Gastrocnemius medialis (tissue), 4 donors: Measurements from ENCODE around the gene GPR158. TPM values are rescaled to one million over a fixed set of nuclear protein-coding genes. Genes with fewer than 3 reads are reported as not detected.

Experiments
- ATAC-seq, 2 donors: fragments of 150-250 bp; one replicate each; pipeline ENCODE4 v1.9.1; 2016
- DNase-seq, 2 donors: peaks; one replicate each; pipeline ENCODE4 v3.0.0-alpha.2; 2019
- H3K27ac ChIP-seq, 4 donors: fragments of 200-600 bp; sonication (generic); 1 replicate in 1 of 4; 2 replicates in 3 of 4; pipeline ENCODE4 v1.5.1; 2016 to 2018; ENCODE audit warnings: mild to moderate bottlenecking in 2 of 4, moderate library complexity in 1 of 4
- H3K27me3 ChIP-seq, 3 donors: fragments of 200-600 bp; sonication (generic) in 2 of 3; 1 replicate in 1 of 3; 2 replicates in 2 of 3; pipeline versions ENCODE4 v1.5.1 to v1.6.0; 2016 to 2019; ENCODE audit warnings: mild to moderate bottlenecking in 1 of 3, moderate library complexity in 1 of 3
- H3K36me3 ChIP-seq, 2 donors: fragments of 200-600 bp; sonication (generic) in 1 of 2; one replicate each; pipeline ENCODE4 v1.5.1; 2017 to 2018
- H3K4me1 ChIP-seq, 2 donors: fragments of 200-600 bp; sonication (generic) in 1 of 2; one replicate each; pipeline ENCODE4 v1.5.1; 2016 to 2017; ENCODE audit warnings: mild to moderate bottlenecking in 2 of 2
- H3K4me3 ChIP-seq, 4 donors: fragments of 200-600 bp; sonication (generic) in 3 of 4; 1 replicate in 1 of 4; 2 replicates in 3 of 4; pipeline ENCODE4 v1.5.1; 2016 to 2019; ENCODE audit warnings: mild to moderate bottlenecking in 2 of 4
- H3K9me3 ChIP-seq, 3 donors: fragments of 200-600 bp; sonication (generic) in 2 of 3; 1 replicate in 1 of 3; 2 replicates in 2 of 3; pipeline ENCODE4 v1.5.1; 2016 to 2019
- POLR2A ChIP-seq, 2 donors: fragments of 450-650 bp; IDR thresholded peaks; one replicate each; pipeline ENCODE4 v1.6.1; 2017; ENCODE audit warnings: antibody characterized with exemption in 2 of 2, mild to moderate bottlenecking in 2 of 2, moderate library complexity in 2 of 2
- in situ Hi-C, 4 donors: fragments of 200-750 bp; cut with MboI; loops; one replicate each; pipeline versions ENCODE4 v1.15.0 to v1.8.0; 2017; ENCODE audit warnings: low sequenced_read_pairs in 4 of 4
- intact Hi-C: fragments of 100-400 bp; cut with DNase I; formaldehyde crosslinking; loops from one replicate; pipeline ENCODE4 v1.15.1; 2023; ENCODE audit warnings: low total_unique reads
- total RNA-seq, 4 donors: library from RNA; depleted of rRNA; stranded (reverse); fragments of >200 nt; gene quantifications; one replicate each; pipeline versions ENCODE4 v1.1.0 to v1.2.3, GENCODE V29; 2016
- TF ChIP-seq, protein P1 (sequence below), 5 experiments: fragments of 450-650 bp in 3 of 5; fragments of 200-600 bp in 2 of 5; sonication (generic) in 2 of 5; IDR thresholded peaks in 4 of 5; conservative IDR thresholded peaks in 1 of 5; 1 replicate in 4 of 5; 2 replicates in 1 of 5; pipeline ENCODE4 v1.5.1; 2016 to 2019; ENCODE audit warnings: antibody characterized with exemption in 5 of 5, mild to moderate bottlenecking in 3 of 5, moderate library complexity in 3 of 5

The GPR158 gene
- total RNA-seq, 4 donors from 2014 or later, result 0.04 TPM; not detected in 3

DNA sequence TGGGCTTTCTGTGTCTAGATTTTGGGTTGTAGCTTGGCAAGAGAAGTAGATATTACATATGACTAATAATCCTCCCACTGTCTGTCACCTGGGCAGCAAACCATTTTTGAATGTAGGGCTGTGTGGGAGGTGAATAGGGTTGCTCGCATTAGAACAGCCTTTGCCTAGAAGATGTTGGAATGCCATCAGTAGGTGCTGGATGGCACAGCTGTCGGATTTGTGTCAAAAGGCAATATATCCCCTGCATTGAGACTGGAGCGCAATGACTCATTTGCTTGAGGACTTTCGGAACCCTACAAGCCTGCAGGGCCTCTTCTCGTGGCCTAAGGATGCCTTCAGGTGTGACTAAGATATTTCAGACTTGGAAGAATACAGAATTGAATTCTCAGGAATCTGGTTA lies 323.8 kb downstream of the GPR158 start:
- no peaks in the 10 kb centered on the region for H3K27me3 ChIP-seq
- intact Hi-C loops (no loop called here), in situ Hi-C loops (no loop called here)
- H3K4me1 ChIP-seq, result peaks cover 0 to 3% of the 10 kb centered on the region in 2 donors
- no peak for ATAC-seq
- H3K36me3 ChIP-seq, result no peaks in the 10 kb centered on the region
- TF ChIP-seq POLR2A (IDR thresholded peaks at IDR 0.05), result no peak
- TF ChIP-seq, protein P1, sequence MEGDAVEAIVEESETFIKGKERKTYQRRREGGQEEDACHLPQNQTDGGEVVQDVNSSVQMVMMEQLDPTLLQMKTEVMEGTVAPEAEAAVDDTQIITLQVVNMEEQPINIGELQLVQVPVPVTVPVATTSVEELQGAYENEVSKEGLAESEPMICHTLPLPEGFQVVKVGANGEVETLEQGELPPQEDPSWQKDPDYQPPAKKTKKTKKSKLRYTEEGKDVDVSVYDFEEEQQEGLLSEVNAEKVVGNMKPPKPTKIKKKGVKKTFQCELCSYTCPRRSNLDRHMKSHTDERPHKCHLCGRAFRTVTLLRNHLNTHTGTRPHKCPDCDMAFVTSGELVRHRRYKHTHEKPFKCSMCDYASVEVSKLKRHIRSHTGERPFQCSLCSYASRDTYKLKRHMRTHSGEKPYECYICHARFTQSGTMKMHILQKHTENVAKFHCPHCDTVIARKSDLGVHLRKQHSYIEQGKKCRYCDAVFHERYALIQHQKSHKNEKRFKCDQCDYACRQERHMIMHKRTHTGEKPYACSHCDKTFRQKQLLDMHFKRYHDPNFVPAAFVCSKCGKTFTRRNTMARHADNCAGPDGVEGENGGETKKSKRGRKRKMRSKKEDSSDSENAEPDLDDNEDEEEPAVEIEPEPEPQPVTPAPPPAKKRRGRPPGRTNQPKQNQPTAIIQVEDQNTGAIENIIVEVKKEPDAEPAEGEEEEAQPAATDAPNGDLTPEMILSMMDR (IDR thresholded peaks at IDR 0.05 in 4 of 5, conservative IDR thresholded peaks at IDR 0.05 in 1 of 5), result no peak
- no peak overlapping the region for H3K4me3 ChIP-seq
- no peaks in the 10 kb centered on the region for H3K9me3 ChIP-seq
- no peak for DNase-seq
- H3K27ac ChIP-seq, result no peak overlapping the region

DNA sequence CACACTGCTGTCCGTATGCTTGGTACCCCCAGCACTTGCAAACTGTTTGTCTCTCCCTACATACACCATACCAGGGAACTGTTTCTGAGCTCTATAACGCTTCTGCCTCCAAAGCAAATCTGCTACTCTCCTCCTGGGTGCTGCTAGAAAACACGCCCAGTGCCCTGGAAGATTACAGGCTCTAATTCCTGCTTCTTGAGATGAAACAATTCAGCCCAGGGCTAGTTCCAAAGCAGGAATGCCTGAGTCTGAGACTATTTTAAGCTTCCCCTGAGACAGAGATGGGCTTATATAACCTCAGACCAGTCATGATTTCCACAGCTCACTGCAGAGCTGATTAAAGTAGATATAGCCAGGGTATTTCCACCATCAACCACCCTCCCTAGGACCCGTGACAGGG lies 327.1 kb downstream of the GPR158 start:
- in situ Hi-C loops, result no loop called here
- intact Hi-C loops, result no loop called here
- peaks cover 0 to 3% of the 10 kb centered on the region in 2 donors for H3K4me1 ChIP-seq
- H3K9me3 ChIP-seq, result no peaks in the 10 kb centered on the region
- no peak overlapping the region for H3K4me3 ChIP-seq
- TF ChIP-seq, protein P1 (IDR thresholded peaks at IDR 0.05 in 4 of 5, conservative IDR thresholded peaks at IDR 0.05 in 1 of 5), result no peak
- no peak for TF ChIP-seq POLR2A (IDR thresholded peaks at IDR 0.05)
- H3K36me3 ChIP-seq, result no peaks in the 10 kb centered on the region
- no peaks in the 10 kb centered on the region for H3K27me3 ChIP-seq
- DNase-seq (no peak), ATAC-seq (no peak)
- no peak overlapping the region for H3K27ac ChIP-seq

DNA sequence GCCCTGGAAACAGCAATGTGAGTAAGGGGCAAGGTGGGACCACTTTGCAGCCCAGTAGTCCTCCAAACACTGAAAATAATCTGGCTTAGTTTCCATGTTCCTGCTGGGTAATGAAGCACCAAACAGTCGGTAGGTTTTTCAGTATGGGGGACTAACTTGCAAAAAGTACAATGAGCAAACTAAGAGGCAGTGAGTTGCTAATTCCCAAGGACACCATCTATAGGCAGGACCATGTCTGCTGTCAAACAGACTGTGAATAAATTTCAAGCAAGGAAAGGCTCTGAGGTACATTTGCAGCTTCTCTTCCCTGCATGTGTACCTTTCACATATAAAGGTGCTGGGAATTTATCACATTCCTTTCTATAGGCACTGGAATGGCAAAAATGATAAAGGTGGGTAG lies 327.7 kb downstream of the GPR158 start:
- in situ Hi-C loops (no loop called here), intact Hi-C loops (no loop called here)
- Histone ChIP-seq H3K36me3 (no peaks in the 10 kb centered on the region), H3K27me3 (no peaks in the 10 kb centered on the region), H3K4me1 (peaks cover 0 to 3% of the 10 kb centered on the region in 2 donors), H3K27ac (no peak overlapping the region), H3K9me3 (no peaks in the 10 kb centered on the region), H3K4me3 (no peak overlapping the region)
- TF ChIP-seq, protein P1 (IDR thresholded peaks at IDR 0.05 in 4 of 5, conservative IDR thresholded peaks at IDR 0.05 in 1 of 5), result no peak
- TF ChIP-seq POLR2A (IDR thresholded peaks at IDR 0.05), result no peak
- ATAC-seq, result no peak
- DNase-seq, result no peak

DNA sequence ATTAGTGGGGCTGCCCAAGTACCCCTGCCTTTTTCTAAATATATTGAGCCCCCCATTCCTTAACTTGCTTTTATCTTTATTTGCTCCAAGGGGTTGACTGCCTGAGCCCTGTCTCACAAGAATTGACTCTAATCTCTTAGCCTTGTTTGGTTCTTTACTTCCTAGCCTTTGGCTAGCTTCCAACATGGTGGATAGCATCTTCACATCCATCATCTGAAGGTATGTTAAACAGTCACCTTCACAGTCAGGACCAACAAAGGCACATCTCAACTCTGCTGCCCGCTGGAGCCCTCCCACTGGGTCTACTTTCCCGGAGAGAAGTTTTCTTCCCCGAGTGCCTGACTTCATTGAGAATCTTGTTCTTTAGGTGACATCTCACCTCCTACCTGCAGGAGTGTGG lies 329.5 kb downstream of the GPR158 start:
- no peak for DNase-seq
- in situ Hi-C loops, result no loop called here
- Histone ChIP-seq H3K9me3 (no peaks in the 10 kb centered on the region), H3K4me1 (peaks cover 0 to 3% of the 10 kb centered on the region in 2 donors), H3K27ac (no peak overlapping the region), H3K4me3 (no peak overlapping the region), H3K27me3 (no peaks in the 10 kb centered on the region), H3K36me3 (no peaks in the 10 kb centered on the region)
- TF ChIP-seq, protein P1 (IDR thresholded peaks at IDR 0.05 in 4 of 5, conservative IDR thresholded peaks at IDR 0.05 in 1 of 5), result no peak
- no peak for TF ChIP-seq POLR2A (IDR thresholded peaks at IDR 0.05)
- intact Hi-C loops, result no loop called here
- ATAC-seq, result no peak

DNA sequence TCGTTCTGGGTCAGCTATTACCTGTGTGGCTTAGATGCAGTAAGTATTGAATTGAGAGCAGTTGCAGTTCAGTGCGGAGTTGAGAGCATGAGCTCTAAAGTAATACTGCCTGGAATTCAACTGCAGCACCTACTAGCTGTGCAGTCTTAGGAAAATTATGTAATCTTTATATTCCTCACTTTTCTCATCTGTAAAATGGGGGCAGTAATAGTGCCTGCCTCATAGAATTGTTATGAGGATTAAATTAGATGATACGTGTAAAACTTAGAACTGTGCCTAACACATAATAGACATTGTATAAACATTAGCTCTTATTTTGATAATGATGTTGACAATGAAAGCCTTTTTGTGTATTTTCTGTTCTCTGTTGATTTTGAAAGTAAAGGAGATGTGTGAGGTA lies 330.0 kb downstream of the GPR158 start:
- in situ Hi-C loops, result no loop called here
- ATAC-seq (no peak), DNase-seq (no peak)
- H3K27ac ChIP-seq, result no peak overlapping the region
- TF ChIP-seq, protein P1 (IDR thresholded peaks at IDR 0.05 in 4 of 5, conservative IDR thresholded peaks at IDR 0.05 in 1 of 5), result no peak
- TF ChIP-seq POLR2A (IDR thresholded peaks at IDR 0.05), result no peak
- no peak overlapping the region for H3K4me3 ChIP-seq
- intact Hi-C loops, result no loop called here
- peaks cover 0 to 3% of the 10 kb centered on the region in 2 donors for H3K4me1 ChIP-seq
- H3K9me3 ChIP-seq, result no peaks in the 10 kb centered on the region
- no peaks in the 10 kb centered on the region for H3K27me3 ChIP-seq
- no peaks in the 10 kb centered on the region for H3K36me3 ChIP-seq
